PC-3 (cell line): ENCODE results near the gene HS2ST1.

ENCODE experiments used
- CTCF ChIP-seq: fragments of 300-600 bp; sonication (generic); conservative IDR thresholded peaks from 2 replicates; pipeline ENCODE4 v1.5.1; 2017; ENCODE audit warnings: antibody characterized with exemption, low read depth, mild to moderate bottlenecking, low read length
- EZH2 ChIP-seq: fragments of 300-600 bp; sonication (generic); IDR thresholded peaks from one replicate; pipeline ENCODE4 v1.6.1; 2017; ENCODE audit warnings: antibody characterized with exemption, mild to moderate bottlenecking, low read length; ENCODE audit not compliant: unreplicated experiment
- EZH2phosphoT487 ChIP-seq: fragments of 300-600 bp; sonication (generic); IDR thresholded peaks from 2 replicates; pipeline ENCODE4 v1.6.1; 2018; ENCODE audit warnings: mild to moderate bottlenecking, antibody characterized with exemption, low read length, borderline replicate concordance

GRCh38 chr1:86957221-86957620 lies 42.8 kb downstream of the HS2ST1 start:
- TF ChIP-seq CTCF (no peak), EZH2phosphoT487 (no peak), EZH2 (no peak)
